Stimulated activated CD4-positive, alpha-beta T cell treated with anti-CD3 and anti-CD28 coated beads, Interleukin-4, amount 100 ng/mL, for 24 hours (primary cell): ENCODE results near the gene LHFPL3.
"Not testable (repeated sequence)": the region's sequence is repeated elsewhere in the genome, so short reads cannot be mapped to it uniquely, and the experiment has no call there.

Source experiments
- DNase-seq: peaks from one replicate; pipeline ENCODE4 v3.0.0-alpha.2; 2020

Gene LHFPL3

GRCh38 chr7:104906556-104906955 is 578.2 kb downstream of the LHFPL3 start:
- no peak for DNase-seq

DNA sequence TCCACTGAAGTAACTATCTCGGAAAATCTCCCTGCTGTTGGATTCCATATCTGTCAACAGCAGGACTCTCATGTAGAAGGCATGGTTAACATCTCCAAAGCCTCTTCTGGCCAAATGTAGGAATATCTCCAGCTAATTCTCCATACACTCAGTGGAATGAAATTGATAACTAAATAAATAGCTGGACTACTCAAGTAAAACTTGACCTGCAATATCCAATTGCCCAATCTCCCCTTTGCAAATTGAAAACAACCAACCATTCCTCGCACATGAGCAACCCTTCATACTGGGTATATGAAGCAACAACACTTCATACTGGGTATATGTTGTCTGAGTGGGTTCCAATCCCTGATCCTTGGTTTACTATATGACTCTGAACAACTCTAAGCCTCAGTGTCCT is 580.2 kb downstream of the LHFPL3 start:
- DNase-seq = no peak

DNA sequence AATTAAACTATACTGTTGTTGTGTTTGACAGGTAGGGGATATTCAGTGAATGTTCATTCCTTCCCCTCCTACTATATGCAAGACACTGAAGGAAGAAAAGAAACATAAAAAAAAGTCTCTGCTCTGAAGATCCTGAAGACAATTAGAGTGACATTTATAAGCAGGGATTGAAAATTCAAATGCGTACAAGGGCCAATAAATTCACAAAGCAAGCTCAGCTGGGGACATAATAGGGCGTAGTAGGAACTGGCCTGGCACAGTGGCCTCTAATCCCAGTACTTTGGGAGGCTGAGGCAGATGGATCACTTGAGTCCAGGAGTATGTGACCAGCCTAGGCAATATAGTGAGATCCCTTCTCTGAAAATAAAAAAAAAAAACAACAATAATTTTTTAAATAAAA is 580.7 kb downstream of the LHFPL3 start:
- DNase-seq = no peak

DNA sequence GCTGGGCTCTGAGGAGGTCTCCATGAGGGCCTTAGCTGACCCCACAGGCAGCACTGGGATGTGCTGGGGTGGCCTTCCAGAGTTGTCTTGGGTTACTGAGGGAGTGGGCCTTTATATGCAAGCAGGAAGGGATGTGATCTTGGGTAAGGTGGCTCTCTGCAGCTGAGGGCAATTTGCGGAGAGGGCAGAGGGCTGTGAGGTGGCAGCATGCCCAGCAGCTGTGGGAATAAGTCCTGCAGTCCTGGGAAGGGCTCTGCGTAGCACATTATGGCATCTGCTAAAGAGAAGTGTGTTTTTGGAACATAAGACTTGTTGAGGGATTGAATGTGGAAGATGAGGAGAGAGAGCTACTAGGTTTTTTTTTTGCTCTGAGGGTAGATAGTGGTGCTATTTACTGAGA is 586.0 kb downstream of the LHFPL3 start:
- DNase-seq = no peak

DNA sequence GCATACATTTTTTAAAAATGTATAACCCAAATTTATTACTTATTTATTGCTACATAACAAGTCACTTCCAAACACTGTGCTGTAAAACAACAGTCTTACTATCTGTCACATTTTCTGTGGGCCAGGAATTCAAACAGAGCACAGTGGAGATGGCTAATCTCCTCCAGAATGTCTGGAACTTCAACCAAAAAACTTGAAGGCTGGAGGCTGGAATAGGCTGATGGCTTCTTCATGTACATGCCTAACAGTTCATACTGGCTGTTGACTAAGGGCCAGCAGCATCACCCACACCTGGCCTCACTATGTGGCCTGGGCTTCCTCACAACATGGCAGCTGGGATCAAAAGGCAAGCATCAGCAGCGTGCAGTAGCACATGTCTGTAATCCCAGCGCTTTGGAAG is 593.2 kb downstream of the LHFPL3 start:
- no peak for DNase-seq

GRCh38 chr7:104922182-104923009 is 594.0 kb downstream of the LHFPL3 start:
- DNase-seq = no peak

DNA sequence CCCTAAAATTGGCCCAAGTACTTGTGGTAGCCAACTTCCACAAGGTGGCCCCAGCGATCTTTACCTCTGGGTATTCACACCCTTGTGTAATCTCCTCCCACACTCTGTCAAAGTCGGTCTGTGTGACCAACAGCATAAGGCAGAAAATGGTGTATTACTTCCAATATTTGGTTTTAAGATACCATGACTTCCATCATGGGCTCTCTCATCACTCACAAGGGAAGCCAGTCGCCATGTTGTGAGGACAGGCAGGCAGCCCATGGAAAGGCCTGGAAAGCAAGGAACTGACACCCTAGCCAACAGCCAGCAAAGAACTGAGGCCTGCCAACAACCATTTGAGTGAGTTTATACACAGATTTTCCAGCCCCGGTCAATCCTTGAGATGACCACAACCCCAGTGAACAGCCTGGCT is 594.6 kb downstream of the LHFPL3 start:
- peak; percentile 80 for DNase-seq

DNA sequence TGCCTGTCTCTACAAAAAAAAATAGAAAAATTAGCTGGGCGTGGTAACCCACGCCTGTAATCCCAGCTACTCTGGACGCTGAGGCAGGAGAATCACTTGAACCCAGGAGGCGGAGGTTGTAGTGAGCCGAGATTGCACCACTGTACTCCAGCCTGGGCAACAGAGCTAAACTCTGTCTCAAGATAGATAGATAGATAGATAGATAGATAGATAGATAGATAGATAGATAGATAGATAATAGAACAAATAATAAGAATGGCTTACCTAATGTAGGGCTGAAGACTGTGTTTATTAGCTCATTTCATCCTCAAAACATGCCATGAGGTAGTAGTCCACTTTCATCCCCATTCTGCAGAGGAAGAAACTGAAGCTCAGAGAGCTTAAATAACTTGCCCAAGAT is 597.8 kb downstream of the LHFPL3 start:
- DNase-seq = not testable (repeated sequence)

GRCh38 chr7:104926601-104927041 is 598.2 kb downstream of the LHFPL3 start:
- DNase-seq = no peak

DNA sequence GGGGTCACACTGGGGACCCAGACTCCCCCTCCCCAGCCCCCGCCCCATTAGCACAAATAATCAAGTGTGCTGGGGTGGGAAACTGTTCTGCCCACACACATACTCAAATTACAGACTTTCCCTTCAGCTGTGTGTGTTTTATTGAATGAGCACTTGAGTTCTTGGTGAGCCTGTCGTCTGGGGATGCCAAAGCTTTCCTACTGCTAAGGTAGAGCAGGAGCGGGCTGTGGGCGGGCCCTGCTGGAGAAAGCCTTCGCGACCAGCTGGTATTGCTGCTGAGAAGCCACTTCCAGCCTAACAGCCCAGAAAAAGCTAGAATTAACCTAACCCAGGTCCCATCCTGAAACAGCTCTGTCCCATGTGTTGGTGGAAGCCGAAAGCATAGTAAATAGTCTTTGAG is 598.7 kb downstream of the LHFPL3 start:
- no peak for DNase-seq

GRCh38 chr7:104928721-104929400 is 600.5 kb downstream of the LHFPL3 start:
- no peak for DNase-seq

- no peak for DNase-seq
These were observed 601.5 kb downstream of the LHFPL3 start for GRCh38 chr7:104929921-104930320.

- DNase-seq = no peak
These were observed 602.9 kb downstream of the LHFPL3 start for GRCh38 chr7:104931181-104931781.

- no peak for DNase-seq
These were observed 604.6 kb downstream of the LHFPL3 start for GRCh38 chr7:104933022-104933421.

DNA sequence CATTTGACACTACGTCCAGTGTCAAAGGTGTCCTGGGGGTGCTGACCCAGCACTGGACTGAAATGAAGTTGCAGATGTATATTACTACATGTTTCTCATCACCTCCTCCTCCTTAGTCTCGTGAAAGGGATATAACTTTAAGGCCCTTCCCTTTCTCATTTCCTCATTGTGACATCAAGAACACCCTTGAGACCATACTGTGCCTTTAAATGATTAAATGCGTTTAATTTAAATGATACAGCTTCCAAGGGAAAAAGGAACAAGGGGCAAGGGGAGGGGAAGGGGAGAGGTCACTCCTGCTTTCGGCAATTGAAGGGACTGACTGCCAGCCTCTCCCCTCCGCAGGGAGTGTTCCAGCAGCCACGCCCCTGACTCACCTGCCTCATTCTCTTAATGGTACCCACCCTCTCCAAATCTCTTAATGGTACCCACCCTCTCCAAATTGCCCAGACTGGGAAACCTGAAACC is 605.2 kb downstream of the LHFPL3 start:
- DNase-seq = no peak

GRCh38 chr7:104934665-104935064 is 606.3 kb downstream of the LHFPL3 start:
- no peak for DNase-seq

GRCh38 chr7:104935276-104935675 is 606.9 kb downstream of the LHFPL3 start:
- DNase-seq = no peak

DNA sequence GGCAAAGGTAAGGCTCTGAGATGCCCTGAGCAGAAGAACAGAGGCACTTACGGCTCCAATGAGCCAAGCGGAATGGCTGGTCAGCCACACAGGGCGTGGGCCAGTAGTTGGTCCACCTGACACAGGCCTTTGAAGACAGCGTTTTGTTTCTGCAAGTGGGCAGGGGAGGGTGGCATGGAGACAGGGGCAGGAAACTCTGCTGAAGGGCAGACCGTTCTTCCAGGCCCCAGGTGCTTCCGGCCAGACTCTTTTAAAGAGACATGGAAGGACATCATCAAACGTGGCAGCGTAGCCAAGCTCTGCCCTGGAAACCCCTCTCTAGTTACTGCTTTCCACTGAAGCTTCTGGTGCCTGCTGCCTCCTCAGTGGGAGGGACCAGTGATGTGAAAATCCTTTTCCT is 608.1 kb downstream of the LHFPL3 start:
- no peak for DNase-seq

DNA sequence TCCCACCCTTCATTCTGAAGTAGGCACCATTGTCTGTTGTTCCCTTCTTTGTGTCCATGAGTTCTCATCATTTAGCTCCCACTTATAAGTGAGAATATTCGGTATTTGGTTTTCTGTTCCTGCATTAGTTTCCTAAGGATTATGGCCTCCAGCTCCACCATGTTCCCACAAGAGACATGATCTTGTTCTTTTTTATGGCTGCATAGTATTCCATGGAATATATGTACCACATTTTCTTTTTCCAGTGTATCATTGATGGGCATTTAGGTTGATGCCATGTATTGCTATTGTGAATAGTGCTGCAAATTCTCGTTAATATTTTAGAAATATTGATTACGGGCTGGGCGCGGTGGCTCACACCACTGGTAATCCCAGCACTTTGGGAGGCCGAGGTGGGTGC is 609.1 kb downstream of the LHFPL3 start:
- not testable (repeated sequence) for DNase-seq

GRCh38 chr7:104938741-104939390 is 610.5 kb downstream of the LHFPL3 start:
- DNase-seq = no peak

- DNase-seq = no peak
These were observed 611.8 kb downstream of the LHFPL3 start for GRCh38 chr7:104940023-104940710.

DNA sequence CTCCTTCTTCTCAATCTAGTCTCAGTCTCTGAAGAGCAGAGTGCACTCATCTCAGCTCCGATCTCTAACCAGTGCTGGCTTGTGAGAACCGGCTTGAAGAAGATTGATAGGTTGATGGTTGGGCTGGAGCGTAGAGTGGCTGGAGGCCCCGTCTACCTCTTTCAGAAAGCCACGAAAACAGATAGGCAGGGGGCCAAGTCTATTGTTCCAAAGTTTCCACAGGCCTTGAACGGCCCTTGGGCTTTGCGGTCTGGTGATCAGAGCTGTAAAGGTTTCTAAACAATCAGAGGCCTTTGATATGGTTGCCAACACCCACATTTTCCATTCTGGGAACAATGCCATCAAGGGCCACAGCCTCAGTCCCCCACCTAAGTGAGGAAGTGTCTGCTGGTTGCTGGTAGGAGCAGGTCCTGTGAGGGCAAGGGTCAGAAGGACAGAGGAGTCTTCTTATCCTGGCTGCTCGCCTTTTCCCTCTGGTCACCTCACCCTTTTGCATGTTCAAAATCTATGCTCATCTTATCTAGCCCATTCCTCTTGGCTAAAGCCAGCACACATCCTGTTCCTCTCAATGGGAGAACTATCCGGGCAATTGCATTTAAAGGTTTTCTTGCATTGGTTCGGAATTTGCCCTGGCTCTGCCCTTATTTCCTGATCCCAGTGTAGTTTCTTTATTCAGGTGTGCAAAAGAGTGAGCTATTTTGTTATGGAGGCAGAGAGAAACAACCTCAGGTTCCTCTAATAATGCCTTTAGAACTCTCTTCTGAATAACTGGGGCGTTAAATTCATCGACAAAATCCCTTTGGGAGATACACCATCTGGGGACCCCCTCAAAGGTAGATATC is 615.3 kb downstream of the LHFPL3 start:
- peak; percentile 74 for DNase-seq
